HG02870 (cell line): ENCODE measurements around the gene PHLDA1.

Source experiments
- ATAC-seq: cut with Tn5 transposase; IDR thresholded peaks from one replicate; pipeline ENCODE4 v1.9.1; 2021; ENCODE audit warnings: mild to moderate bottlenecking, moderate library complexity; ENCODE audit not compliant: unreplicated experiment

PHLDA1 gene

DNA sequence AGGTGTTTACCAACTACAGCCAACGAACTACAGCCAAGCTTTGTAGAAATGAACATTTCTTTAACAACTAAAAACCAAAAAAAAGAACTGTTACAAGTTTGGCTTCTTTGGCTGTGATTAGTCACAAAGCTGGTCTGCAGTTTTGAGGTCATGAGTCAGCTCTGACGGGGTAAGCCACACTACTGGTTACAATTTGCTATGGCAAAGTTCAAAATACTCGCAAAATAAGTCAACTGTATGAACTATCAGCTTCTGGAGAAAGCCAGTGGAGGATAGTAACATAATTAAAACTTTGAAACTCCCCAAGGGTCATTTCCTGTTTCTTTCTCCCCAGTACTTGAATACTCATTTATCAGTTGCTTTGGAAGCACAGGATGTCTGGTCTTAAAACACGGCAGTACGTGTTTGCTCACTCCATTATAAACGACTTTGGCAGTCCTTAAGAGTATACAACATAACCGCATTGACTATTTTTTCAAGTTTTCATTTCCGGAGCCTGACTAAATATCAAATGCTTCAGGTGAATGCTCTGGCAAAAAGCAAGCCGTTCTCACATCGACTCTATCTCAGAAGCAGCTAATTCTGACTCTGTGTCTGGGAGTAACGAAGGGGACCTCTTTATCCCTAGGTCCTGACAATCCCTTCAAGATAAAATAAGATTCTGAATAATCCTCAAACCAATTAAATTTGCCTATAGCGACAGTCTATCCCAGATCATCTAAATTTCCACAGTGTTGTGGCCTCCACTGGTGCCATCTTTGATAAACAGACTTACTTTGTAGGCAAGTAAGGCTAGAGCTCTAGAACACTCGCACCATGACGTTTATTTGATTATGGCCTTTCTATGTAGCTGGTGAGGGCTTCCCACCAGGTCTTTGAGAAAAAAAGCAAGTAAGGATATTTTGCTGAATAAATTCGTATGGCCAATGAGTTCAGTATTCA lies 10.6 kb downstream of the PHLDA1 start:
- peak; percentile 69 for ATAC-seq

DNA sequence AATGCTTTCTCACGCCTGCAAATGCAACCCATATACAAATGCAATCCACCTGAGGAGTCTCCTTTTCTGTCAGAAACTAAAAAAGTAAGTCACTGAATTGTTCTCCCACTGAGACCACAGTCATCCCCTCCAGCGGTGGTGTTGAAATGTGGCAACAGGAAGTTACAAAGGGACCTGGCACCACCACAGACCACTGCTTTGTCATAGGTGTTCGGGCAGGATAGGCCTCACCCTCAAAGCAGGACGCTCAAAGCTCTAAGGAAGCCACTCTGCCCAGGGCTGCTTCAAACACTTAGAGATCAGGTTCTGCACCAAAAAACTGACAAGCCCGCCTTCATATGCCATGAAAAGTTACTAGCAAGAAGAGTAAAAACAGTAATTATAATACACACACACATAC lies 11.3 kb downstream of the PHLDA1 start:
- ATAC-seq: peak; percentile 45

DNA sequence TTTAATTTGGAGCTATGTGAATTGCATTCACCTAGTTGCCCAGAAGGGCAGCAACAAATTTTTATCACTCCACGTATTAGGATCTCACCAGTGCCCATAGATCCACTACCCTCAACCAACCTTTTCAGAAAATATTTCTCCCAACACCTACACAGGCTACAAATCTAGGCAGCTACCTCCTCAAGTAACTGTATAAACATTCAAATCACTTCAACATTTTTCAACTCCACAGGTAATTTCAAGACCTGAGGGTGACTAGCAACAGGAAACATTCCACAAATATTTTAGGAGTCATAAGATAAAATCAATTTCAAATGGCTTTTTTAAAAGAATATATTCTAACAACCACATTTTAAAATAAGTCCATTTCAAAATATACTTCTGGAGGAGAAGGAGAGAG lies 12.9 kb downstream of the PHLDA1 start:
- ATAC-seq: no peak

DNA sequence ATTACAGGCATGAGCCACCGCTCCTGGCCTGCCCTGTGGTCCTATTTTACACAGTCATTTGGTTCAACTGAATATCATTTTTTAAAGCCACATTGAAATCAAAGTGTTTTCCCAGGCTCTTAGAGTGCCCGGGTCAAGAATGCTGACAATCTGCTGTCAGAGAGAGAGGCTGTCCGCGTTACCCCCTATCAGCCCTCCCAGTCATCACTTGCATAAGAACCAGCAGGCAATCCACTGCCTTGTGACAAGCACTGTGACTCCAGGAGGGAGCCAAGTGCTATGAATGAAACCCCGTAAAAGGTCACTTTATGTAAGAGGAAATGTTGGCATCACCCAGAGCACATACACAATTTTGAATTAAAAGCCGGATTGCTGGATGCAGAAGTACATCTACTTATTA lies 13.5 kb downstream of the PHLDA1 start:
- ATAC-seq: no peak

DNA sequence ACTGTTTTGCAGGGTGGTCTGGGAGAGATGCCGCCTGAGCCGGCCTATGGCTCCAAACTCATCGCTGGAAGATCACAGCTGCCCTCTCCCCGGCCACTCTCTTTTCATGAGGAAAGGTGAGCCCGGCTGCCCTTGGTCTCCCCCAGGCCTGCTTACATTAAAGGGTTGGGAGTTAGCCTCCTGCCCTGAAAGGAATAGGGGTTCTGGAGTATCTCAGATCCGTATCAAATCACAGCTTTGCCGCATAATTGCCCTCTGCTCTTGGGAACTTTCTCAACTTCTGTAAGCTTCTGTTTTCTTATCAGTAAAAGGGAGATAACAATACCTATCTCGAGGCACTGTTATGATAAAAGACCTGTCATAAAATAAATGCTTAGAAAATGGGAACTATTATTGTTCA lies 17.6 kb downstream of the PHLDA1 start:
- no peak for ATAC-seq

DNA sequence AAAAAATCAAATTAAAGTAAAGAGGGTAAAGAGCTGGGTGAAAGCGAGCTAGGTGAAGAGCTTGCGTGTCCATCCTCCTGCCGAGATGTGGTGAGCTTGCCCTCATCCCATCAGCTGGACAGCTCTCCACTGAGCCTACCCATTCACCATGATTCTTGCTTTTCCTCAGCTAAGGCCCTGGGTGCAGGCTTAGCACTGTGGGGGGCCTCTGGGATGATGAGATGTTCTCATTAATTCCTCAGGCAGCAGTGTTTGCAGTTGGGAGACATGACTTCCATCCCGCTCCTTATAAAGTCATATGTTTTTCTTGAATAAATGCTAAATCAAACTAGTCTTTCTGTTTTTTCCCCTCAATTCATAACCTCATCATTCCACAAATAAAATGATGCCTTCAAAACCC lies 18.0 kb downstream of the PHLDA1 start:
- no peak for ATAC-seq

DNA sequence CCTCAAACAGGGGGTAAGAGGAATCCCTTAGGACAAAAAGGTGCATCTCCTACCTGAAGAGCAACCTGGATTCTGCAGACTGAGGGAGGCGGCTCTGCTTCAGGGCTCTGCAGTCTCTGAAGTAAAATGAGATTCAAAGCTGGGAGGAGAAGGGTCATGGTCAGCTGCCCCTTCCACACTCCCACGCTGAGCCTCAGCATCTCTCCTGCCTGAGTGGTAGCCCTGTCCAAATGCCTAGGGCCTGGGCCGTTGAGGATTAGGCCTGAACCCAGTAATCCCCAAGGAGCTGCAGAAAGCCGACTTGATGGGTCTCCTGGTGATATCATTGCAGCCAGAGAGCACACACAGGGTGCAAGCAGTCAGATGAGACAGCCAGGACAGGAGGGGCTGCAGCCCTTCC lies 18.9 kb downstream of the PHLDA1 start:
- ATAC-seq: no peak

DNA sequence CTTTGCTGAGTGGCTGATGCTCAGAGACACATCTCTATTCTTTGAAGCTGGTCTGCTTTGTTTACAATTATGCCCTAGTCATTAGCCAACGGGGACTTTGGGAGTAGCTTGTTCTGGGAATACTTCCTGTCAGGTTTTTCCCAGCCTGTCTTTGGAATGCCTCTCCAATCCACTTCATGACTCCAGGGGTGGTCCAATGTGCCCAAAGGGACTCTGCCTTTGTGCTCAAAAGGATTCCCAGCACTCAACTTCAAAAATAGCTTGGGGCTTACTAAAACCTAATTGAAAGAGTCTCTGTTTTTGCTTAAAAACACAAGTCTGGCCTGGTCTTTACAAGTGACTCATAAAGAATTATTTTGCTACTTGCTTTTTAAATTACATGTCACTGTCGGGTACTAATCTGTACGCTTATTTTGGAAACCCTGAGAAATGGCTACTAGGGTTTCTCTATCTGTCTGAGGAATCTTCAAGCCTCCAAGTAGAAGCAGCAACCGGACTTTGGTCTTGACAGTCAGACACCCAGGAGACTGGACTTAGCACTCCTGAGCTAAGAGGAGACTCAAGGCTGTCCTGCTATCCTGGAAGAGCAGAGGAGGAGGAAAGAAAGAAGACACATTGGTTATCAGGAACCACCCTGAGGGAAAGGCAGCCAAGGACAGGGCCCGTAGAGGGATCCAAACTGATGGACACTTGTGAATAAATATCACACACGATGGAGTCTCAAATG lies 20.7 kb downstream of the PHLDA1 start:
- ATAC-seq: no peak

DNA sequence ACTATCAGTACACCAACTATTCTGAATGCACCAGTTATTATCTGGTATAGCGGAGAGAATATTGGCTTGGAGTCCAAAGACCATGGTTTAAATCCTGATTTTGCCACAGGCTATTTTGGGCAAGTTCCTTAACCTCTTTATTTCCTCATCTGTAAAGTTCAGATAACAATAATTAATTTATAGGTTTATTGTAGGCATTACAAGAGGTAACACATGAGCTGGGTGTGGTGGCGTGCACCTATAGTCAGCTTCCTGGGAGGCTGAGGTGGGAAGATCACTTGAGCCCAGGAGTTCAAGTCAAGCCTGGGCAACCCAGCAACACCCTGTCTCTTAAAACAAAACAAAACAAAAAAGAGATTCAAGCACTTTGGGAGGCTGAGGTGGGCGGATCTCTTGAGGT lies 23.1 kb downstream of the PHLDA1 start:
- ATAC-seq: no peak

DNA sequence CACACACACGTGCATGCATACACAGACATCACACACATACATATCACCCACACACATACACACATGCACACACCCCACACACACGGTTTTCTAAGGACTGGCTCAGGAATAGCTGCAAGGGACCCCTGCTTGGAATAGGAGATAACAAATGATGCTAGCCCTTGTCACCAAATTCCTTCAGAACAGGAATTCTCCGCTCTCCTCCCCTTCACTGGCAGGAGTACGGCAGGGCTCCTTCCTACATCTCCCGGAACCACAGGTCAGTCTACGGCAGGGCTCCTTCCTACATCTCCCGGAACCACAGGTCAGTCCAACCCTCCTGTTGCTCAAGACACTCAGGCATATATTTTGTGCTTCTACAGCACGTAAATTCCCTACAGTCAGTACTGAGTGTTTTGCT lies 23.9 kb downstream of the PHLDA1 start:
- no peak for ATAC-seq

DNA sequence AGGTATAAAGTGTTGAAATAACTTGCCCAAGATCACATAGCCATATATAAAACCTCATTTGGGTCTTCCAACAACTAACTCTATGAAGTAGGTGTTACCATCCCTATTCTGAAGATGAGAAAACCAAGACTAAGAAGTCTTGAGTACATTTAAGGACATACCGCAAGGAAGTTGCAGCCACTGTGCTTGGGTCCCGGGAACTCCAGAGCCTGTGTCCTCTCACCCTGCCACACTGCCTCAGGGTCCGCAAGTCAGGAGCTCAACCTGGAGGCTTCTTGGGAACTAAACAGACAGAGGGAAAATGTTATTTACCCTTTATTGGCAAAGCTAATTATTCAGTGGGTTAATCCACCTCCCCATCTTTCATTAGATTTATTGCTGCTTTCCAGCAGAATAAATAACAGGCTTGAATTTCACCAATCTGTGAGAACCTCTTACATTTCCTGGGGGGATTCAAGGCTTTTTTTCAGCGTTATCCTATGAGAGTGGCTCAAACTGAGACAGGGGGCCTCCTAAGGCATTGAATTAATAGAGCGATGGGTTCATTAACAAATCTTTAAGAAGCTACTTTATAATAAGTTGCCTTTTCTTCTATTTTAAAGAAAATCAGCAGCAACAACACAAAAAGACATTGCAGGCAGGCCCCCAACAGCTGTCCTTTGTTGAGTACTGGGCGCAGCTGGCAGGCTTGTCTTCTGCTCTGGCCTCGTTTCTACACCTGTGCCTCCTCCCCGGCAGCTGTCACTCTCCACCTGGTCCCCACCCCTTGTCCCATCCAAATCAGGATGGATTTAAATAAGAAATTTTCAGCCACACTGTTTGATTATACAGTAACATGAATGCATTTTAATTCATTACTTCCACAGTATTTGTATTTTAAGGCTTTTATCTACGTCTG lies 25.3 kb downstream of the PHLDA1 start:
- no peak for ATAC-seq

DNA sequence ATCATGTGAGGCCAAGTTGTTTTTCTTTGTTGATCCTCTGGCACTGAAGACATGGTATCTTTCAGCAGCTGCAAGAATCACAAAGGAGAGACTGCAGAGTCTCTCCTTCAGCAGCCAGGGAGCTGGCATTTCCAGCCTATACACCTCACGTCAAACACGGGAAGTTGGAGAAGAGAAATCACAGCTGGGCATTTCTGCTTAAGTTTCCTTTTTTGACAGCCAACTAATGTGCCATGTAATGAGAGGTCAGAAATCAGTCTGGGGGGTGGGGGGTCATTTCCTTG lies 28.3 kb downstream of the PHLDA1 start:
- no peak for ATAC-seq

DNA sequence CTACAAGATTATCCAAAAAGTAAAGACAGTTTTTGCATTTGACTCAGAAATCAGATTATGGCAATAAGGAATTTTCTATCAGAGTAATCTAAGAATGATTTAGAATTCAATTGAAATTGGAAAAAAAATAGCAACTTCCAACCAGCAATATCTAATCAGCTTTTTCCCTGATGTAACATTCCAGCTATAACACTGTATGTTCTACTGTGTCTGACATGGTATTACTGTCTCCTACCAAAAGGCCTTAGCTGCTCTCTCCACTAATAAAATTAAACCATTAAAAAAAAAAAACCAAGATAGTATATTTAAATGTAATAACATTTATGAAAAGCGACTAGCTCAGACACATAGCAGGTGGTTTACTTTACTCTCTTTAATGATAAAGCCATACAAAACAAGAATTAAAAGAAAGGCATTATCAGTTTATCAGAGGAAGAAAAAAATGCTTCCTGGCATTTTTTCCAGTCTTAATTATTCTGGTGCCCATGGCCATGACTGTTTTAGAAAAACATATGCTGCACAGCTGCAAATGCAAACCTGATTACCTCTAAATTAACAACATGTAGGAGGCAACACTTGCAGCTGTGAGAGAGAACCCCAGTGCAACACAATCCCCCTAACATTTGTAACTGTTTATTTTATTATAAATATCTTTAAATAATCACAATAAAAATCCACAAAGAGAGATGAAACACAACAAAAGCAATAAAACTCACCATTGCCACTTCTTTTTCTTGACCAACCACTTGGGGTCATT lies 28.8 kb downstream of the PHLDA1 start:
- no peak for ATAC-seq

DNA sequence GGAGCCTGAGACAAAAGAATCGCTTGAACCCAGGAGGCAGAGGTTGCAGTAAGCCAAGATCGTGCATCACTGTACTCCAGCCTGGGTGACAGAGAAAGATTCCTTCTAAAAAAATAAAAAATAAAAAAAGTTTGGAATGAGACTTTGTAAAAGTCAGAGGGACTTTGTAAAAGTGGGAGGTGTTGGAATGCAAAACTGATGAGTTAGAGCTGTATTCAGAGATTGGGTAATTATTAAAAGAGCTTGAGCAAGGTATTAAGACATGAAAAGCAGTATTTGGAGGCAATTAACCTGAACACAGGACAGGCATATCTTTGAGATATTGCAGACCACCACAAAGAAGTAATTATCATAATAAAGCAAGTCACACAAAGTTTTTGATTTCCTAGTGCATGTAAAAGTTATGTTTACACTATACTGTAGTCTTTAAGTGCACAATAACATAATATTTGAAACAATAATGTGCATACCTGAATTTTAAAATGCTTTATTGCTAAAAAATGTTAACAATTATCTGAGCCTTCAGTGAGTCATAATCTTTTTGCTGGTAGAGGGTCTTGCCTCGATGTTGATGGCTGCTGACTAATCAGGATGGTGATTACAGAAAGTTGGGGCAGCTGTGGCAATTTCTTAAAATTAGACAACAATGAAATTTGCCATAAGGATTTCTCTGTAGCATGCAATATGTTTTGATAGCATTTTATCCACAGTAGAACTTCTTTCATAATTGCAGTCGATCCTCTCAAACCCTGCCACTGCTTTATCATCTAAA lies 33.1 kb downstream of the PHLDA1 start:
- ATAC-seq: no peak

DNA sequence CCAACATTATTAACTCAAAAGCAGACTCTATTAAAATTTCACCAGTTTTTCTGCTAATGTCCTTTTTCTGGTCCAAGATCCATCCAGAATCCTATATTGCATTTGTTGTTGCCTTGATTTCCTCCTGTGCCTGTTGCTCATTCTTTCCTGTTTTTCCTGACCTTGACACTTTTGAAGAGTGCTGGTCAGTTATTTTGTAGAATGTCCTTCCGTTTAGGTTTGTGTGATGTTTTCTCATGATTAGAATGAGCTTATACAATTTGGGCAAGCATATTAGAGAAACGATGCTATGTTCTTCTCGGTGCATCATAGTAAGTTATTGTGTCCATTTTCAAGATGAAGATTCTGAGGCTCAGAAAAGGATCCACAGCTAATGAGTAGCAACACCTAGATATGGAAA lies 33.9 kb downstream of the PHLDA1 start:
- no peak for ATAC-seq

DNA sequence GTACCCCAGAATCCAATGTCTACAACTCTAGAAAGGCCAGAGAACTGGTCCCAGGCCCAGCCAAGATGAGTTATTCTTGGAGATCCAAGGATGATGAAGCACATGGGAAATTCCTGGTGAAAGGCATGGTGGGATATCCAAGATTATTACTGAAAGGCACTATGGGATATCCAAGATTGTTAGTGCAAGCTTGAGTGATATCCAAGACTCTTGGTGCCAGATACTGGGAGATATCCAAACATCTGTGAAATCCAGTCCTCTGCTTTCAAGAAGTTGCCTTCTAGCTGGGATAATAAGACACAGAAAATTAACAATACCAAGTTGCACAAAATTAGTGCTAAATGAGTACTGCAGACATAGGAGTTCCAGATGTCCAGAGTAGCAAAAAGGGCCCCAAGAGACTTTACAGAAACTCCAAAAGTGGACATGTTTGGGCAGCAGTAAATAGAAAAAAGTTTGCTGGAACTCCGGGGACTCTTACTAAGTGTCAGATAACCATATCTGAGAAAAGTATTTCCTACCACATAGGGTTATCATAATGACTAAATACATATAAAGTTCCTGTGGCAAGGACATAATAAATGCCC lies 34.6 kb downstream of the PHLDA1 start:
- no peak for ATAC-seq

DNA sequence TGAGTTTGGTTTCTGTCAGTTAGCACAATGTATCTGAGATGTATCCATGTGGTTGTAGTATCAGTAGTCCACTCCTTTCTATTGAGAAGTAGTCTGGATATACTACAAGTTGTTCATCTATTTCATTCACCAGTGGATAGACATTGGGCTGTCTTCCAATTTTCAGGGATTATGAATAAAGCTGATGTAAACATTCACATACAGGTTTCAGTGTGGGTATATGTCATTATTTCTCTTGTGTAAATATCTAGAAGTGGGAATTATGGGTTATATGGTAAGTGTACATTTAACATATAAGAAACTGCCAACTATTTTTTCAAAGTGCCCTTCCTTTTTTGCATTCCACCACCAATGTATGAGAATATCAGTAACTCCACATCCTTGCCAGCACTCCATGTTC lies 35.9 kb downstream of the PHLDA1 start:
- ATAC-seq: no peak

DNA sequence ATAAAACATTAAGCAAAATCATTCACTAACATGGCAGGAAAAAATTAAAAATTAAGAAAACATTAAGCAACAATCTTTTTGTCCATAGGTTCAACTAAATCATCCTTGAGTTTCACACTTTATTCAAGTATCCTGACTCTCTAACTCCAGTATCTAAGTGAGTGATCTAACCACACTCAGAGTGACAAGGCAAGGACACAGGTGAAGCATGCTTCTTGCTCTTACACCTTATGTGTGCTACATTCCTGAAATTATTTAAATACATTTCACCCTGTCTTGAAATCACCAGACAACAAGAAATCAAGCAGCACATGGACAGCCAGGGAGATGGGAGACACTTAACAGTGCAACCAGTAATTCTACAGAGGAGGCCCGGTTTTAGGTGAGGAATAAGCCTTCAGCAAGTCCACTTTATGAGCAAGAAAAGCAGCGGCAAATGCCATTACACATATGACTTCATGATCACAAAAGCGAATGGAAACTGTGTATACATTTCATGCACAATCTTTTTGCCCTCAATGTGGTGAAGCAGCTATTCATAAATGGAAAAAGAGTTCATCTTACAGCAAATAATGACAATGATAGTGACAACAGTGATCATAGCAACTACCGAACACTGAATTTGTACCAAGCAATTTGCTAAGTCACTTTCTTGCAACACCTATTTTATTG lies 37.4 kb downstream of the PHLDA1 start:
- no peak for ATAC-seq

DNA sequence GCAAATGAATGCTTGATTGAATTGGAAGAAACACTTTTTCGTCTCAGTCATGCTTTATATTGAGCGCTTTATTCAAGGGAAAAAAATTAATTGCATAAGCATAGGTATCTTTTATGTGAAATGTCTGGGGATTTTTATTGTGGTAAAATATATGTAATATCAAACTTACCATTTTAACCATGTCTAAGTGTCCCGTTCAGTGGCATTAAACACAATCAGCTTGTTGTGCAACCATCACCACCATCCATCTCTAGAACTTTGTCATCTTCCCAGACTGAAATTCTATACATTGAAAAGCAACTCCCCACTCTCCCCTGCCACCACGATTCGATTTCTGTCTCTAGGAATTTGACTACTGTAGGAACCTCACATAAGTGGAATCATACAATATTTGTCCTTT lies 39.8 kb downstream of the PHLDA1 start:
- ATAC-seq: no peak
